Activated T-cell treated with anti-CD3 and anti-CD28 coated beads, Interleukin-2, amount 50 U/mL, for 72 hours (primary cell): ENCODE data around the gene NAMPT. TPM values are rescaled to one million over a fixed set of nuclear protein-coding genes. Genes with fewer than 3 reads are reported as not detected.
A peak's percentile ranks its signal among the peaks of the same experiment; 100 is the strongest.
"Not testable (repeated sequence)": the region's sequence is repeated elsewhere in the genome, so short reads cannot be mapped to it uniquely, and the experiment has no call there.

Experiments used
- ATAC-seq, 2 donors: fragments of 150-1000 bp; cut with Tn5 transposase; replicated peaks in 1 of 2; 2 replicates each; pipeline ENCODE4 v1.10.0; 2021; ENCODE audit warnings: moderate library complexity in 2 of 2, mild to moderate bottlenecking in 1 of 2
- DNase-seq, 2 donors: peaks; one replicate each; pipeline ENCODE4 v3.0.0; 2021 to 2022; ENCODE audit warnings: mixed read lengths in 1 of 2
- H3K27ac Mint-ChIP-seq: one replicate; pipeline ENCODE4 v1.8.0; 2022; ENCODE audit warnings: mild to moderate bottlenecking, moderate library complexity, mixed read lengths
- H3K27me3 Mint-ChIP-seq: one replicate; pipeline ENCODE4 v1.8.0; 2022; ENCODE audit warnings: low read depth, mixed read lengths
- H3K36me3 Mint-ChIP-seq, 2 donors: one replicate each; pipeline ENCODE4 v1.8.0; 2022; ENCODE audit warnings: mixed read lengths in 2 of 2, mild to moderate bottlenecking in 1 of 2; ENCODE audit not compliant: insufficient read depth in 2 of 2
- H3K4me1 Mint-ChIP-seq: one replicate; pipeline ENCODE4 v1.8.0; 2022; ENCODE audit warnings: low read depth, mixed read lengths
- H3K4me3 Mint-ChIP-seq, 2 donors: one replicate each; pipeline ENCODE4 v1.8.0; 2022; ENCODE audit warnings: mild to moderate bottlenecking in 2 of 2, mixed read lengths in 2 of 2, moderate library complexity in 2 of 2
- H3K9me3 Mint-ChIP-seq, 2 donors: one replicate each; pipeline ENCODE4 v1.8.0; 2022; ENCODE audit warnings: mixed read lengths in 2 of 2
- total RNA-seq, 2 donors: library from RNA; stranded (reverse); gene quantifications; one replicate each; pipeline ENCODE4 v1.2.3, GENCODE V29; 2022

The NAMPT gene
- total RNA-seq, 2 donors from 2014 or later: 819 to 1,006 TPM

DNA sequence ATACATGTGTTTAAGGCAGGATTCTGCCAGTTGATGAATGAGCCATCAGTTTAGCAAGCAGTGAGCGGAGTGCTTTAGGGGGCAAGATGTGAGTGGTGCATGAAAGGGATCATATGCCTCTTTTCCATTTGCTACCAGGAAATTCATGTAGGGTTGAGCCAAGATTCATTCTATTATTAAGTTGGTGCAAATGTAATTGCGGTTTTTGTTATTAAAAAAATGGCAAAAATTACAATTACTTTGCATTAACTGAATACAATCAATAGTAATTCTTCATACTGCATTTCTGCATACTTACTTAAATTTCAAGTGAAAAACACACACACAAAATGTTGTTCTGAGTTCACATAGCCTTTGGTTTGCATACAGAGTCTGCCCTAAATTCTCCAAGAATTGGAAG, 30.1 kb upstream of the NAMPT start:
- ATAC-seq (no peak), DNase-seq (no peak)
- Mint-ChIP-seq H3K27ac (no peak overlapping the region), H3K36me3 (no peaks in the 10 kb centered on the region), H3K4me1 (peaks cover 25% of the 10 kb centered on the region), H3K27me3 (peaks cover 51% of the 10 kb centered on the region), H3K4me3 (no peak overlapping the region), H3K9me3 (peaks cover 0 to 6% of the 10 kb centered on the region in 2 donors)

DNA sequence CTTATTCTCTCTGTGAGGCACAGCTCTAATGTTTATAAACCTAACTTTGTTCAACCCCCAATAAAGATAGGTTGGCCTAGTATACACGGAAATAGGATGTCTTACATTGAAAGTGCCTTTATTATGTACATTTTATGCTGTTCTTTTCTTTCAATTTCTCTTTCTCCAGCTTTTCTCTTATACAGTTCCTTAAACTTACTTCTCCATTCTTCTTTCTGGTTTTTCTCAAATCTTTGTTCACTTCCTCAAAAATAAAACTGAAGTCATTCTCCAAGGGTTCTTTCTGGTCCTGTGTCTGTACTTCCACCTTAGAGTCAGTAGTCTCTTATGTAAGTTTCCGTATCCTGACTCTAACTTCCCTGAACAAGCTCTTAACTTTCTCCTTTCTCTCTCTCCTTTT, 29.2 kb upstream of the NAMPT start:
- no peak for DNase-seq
- H3K9me3 Mint-ChIP-seq: peaks cover 0 to 6% of the 10 kb centered on the region in 2 donors
- peaks cover 45% of the 10 kb centered on the region for H3K27me3 Mint-ChIP-seq
- no peak for ATAC-seq
- H3K4me1 Mint-ChIP-seq: peaks cover 33% of the 10 kb centered on the region
- H3K27ac Mint-ChIP-seq: peak overlapping the region; percentile 48
- no peaks in the 10 kb centered on the region for H3K36me3 Mint-ChIP-seq
- peak overlapping the region in 1 of 2 donors; percentile 3 for H3K4me3 Mint-ChIP-seq

DNA sequence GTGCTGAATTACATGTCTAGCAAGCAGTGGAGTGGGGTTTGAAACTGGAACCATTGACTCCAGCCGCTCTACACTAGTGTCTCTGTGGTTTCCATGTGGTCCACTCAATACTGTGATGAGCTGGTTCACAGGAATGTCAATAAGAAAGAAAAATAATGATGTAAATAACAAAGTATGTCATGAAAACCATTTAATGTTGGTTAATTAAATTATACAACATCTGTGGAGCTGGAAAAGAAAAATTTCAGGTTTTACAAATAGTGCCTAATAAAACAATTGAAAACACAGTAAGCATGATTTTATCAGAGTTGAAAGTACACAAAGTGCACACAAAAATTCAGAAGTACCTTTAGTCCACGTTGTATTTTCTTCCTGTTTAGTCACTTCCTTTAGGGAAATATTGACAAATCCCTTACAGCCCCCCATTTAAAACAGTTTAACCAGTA, 28.7 kb upstream of the NAMPT start:
- no peak overlapping the region for H3K4me3 Mint-ChIP-seq

GRCh38 chr7:106312906-106313305, 28.1 kb upstream of the NAMPT start:
- Mint-ChIP-seq H3K27me3 (peaks cover 34% of the 10 kb centered on the region), H3K9me3 (peaks cover 0 to 6% of the 10 kb centered on the region in 2 donors), H3K27ac (no peak overlapping the region), H3K36me3 (no peaks in the 10 kb centered on the region), H3K4me1 (peaks cover 37% of the 10 kb centered on the region), H3K4me3 (no peak overlapping the region)
- DNase-seq (no peak), ATAC-seq (no peak)

More for the DNA sequence above, 28.7 kb upstream of the NAMPT start:
- Mint-ChIP-seq H3K4me1 (peaks cover 37% of the 10 kb centered on the region), H3K27ac (no peak overlapping the region), H3K27me3 (peaks cover 40% of the 10 kb centered on the region), H3K9me3 (peaks cover 0 to 6% of the 10 kb centered on the region in 2 donors), H3K36me3 (no peaks in the 10 kb centered on the region)
- no peak for ATAC-seq
- no peak for DNase-seq

DNA sequence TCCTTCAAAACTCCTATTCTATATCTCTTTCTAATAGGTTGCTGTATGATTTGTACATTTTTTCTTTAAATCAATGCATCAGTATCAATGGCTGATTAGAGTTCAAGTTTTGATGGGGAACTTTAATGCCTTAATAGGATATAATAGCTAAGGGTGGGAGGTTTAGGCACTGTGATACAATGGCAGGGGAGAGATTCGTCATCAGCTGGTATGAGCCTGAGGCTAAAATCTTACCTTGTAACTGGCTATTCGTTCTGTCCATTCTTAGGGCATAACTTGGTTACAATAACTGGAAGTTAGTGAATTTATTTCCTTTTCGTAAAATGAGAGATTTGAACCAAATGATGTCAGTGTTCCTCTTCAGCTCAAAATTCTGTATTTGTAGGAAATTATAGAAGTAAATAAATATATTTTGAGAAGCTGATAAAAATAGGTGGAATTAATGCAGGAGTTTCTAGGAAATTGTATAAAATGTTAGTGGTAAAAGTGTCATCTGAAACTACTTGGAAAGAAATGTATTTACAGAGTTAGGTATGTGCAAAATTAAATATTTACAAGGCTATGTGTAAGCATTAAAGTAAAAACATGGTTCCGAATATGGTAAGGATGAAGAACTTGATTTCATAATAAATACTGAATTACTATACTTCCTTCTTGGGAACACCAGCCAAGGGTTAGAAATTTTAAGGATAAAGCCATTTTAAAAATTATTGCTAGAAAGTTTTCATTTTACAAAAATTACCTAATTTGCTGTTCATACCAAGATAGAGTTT, 27.5 kb upstream of the NAMPT start:
- no peak overlapping the region for H3K27ac Mint-ChIP-seq
- H3K9me3 Mint-ChIP-seq: peaks cover 0 to 6% of the 10 kb centered on the region in 2 donors

DNA sequence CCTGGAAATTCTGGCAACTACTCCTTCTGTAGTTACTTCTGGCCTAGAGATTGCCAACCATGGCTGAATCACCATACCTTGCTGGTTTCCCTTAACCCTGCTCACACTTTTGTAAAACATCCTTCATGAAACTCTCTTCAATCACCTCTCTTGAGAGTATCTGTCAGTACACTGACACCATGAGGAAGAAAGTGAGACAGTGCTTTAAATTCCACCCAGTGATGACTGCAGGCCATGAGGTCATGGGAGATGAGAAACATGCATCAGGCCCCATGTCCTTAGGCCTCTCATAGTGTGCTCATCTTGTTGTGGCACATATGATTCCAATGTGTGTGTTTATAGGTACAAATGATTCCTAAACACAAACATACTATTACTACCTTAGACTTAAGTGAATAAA, 24.6 kb upstream of the NAMPT start:
- peaks cover 0 to 6% of the 10 kb centered on the region in 2 donors for H3K9me3 Mint-ChIP-seq
- H3K27me3 Mint-ChIP-seq: peaks cover 22% of the 10 kb centered on the region
- DNase-seq (peak; percentile 7 to 31), ATAC-seq (peak; percentile 92 to 98)
- H3K27ac Mint-ChIP-seq: peak overlapping the region; percentile 89
- peaks cover 0 to 5% of the 10 kb centered on the region in 2 donors for H3K36me3 Mint-ChIP-seq
- no peak overlapping the region for H3K4me3 Mint-ChIP-seq
- peaks cover 28% of the 10 kb centered on the region for H3K4me1 Mint-ChIP-seq

More for the DNA sequence above, 27.5 kb upstream of the NAMPT start:
- ATAC-seq (no peak), DNase-seq (no peak)
- Mint-ChIP-seq H3K4me3 (no peak overlapping the region), H3K4me1 (peaks cover 37% of the 10 kb centered on the region), H3K27me3 (peaks cover 28% of the 10 kb centered on the region), H3K36me3 (peaks cover 0 to under 1% of the 10 kb centered on the region in 2 donors)

DNA sequence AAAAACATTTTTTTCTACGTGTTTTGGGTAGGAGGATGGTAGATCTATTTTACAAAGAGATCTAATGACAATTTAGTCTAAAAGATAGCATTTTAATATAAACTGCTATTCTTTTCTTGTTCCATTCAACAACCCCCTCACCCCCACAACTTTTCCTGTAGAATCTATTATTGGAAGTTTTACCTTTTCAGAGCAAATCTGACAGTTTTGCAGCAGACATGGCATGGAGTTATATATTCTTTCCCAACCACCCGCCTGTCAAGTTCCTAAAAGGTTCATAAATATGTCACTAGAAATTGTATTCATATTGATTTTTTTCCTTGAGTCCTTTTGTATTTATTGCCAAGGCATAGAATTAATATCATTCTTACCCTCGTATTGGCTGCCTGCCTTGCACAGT, 21.5 kb upstream of the NAMPT start:
- Mint-ChIP-seq H3K4me1 (peaks cover 12% of the 10 kb centered on the region), H3K36me3 (peaks cover 12 to 21% of the 10 kb centered on the region in 2 donors), H3K27me3 (peaks cover 38% of the 10 kb centered on the region), H3K27ac (no peak overlapping the region), H3K4me3 (no peak overlapping the region), H3K9me3 (peaks cover 11% of the 10 kb centered on the region in 2 donors)
- DNase-seq (no peak), ATAC-seq (no peak)

DNA sequence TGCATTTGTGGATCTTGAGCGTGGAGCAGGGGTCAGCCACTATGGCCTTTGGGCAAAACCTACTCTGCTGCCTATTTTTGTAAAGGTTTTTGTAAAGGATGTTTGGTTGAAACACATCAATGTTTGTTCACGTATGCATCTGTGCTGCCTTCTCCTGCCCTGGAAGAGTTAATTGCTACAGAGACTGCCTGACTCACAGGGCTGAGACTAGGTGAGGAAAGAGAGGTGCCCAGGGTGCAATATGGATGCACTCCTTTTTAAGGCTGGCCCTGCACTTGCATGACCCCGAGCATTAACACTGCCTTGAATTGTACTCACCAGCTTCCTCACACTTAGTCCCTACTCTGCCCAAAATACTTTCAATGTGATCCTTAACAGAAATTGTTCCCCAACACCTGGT, 20.9 kb upstream of the NAMPT start:
- Mint-ChIP-seq H3K27me3 (peaks cover 39% of the 10 kb centered on the region), H3K36me3 (peaks cover 17 to 26% of the 10 kb centered on the region in 2 donors), H3K4me3 (no peak overlapping the region), H3K9me3 (peaks cover 11 to 15% of the 10 kb centered on the region in 2 donors), H3K27ac (no peak overlapping the region), H3K4me1 (peaks cover 12% of the 10 kb centered on the region)
- DNase-seq (no peak), ATAC-seq (no peak)

DNA sequence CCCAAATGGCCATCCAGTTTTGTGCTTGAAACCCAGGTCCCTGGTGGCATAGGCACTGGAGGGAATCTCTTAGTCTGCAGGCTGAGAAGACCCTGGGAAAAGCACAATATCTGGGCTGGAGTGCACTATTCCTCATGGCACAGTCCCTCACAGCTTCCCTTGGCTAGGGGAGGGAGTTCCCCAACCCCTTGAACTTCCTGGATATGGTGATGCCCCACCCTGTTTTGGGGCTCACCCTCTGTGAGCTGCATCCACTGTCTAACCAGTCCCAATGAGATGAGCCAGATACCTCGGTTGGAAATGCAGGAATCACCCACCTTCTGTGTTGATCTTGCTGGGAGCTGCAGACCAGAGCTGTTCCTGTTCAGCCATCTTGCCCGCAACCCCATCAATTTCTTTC, 19.8 kb upstream of the NAMPT start:
- ATAC-seq (no peak), DNase-seq (no peak)
- no peak overlapping the region for H3K27ac Mint-ChIP-seq
- H3K36me3 Mint-ChIP-seq: peaks cover 17 to 26% of the 10 kb centered on the region in 2 donors
- H3K27me3 Mint-ChIP-seq: peaks cover 47% of the 10 kb centered on the region
- no peak overlapping the region for H3K4me3 Mint-ChIP-seq
- peaks cover 10% of the 10 kb centered on the region for H3K4me1 Mint-ChIP-seq
- H3K9me3 Mint-ChIP-seq: peaks cover 12 to 15% of the 10 kb centered on the region in 2 donors

GRCh38 chr7:106298631-106299030, 13.8 kb upstream of the NAMPT start:
- peaks cover 21 to 23% of the 10 kb centered on the region in 2 donors for H3K36me3 Mint-ChIP-seq
- not testable (repeated sequence) for ATAC-seq, H3K4me1 Mint-ChIP-seq, DNase-seq, H3K4me3 Mint-ChIP-seq, H3K27ac Mint-ChIP-seq
- H3K27me3 Mint-ChIP-seq: peaks cover 38% of the 10 kb centered on the region
- peaks cover 16 to 23% of the 10 kb centered on the region in 2 donors for H3K9me3 Mint-ChIP-seq

- H3K9me3 Mint-ChIP-seq: peaks cover 16 to 21% of the 10 kb centered on the region in 2 donors
- H3K4me1 Mint-ChIP-seq, ATAC-seq, H3K27ac Mint-ChIP-seq, DNase-seq, H3K4me3 Mint-ChIP-seq: not testable (repeated sequence)
- peaks cover 17 to 22% of the 10 kb centered on the region in 2 donors for H3K36me3 Mint-ChIP-seq
- H3K27me3 Mint-ChIP-seq: peaks cover 33% of the 10 kb centered on the region
Measured at GRCh38 chr7:106298155-106298554, 13.4 kb upstream of the NAMPT start.

DNA sequence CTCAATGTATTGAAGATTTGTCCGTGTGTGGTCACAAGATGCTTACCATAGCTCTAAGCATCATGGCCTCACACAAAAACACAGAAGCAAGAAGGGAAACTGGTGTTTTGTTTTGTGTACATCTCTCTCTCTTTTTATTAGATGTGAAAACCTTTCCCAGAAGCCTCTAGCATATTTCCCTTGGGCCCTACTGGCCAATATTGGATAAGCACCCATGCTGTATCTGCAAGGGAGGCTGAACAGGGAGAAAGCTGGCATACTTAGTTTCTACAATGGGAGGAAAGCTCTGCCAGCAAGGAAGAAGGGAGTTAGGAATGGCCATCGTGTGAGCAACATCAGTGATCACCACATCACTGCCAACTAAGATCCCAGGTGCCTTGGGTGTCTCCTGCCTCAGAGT, 9.6 kb upstream of the NAMPT start:
- H3K27me3 Mint-ChIP-seq: peaks cover 21% of the 10 kb centered on the region
- no peak overlapping the region for H3K4me3 Mint-ChIP-seq
- ATAC-seq (no peak), DNase-seq (no peak)
- no peaks in the 10 kb centered on the region for H3K4me1 Mint-ChIP-seq
- peaks cover 2 to 5% of the 10 kb centered on the region in 2 donors for H3K36me3 Mint-ChIP-seq
- H3K27ac Mint-ChIP-seq: no peak overlapping the region
- peaks cover 5 to 7% of the 10 kb centered on the region in 2 donors for H3K9me3 Mint-ChIP-seq

DNA sequence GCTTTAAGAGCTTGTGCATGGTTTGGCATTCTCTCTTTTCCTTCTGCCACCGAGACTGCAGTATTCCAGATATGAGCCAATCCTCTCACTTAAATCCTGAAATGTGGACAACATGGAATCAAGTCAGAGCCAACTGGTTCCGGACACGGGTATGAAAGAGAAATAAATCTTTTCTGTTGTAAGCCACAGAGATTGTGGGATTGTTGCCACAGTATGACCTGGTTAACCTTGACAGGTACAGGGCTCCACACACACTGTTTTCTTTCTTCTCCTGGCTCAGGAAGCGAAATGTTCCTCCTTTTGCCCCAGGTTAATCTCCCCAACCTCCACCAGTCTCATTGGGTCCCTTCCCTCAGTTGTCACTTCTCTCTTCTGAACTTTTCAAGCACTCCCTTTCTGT, 6.5 kb upstream of the NAMPT start:
- no peak for ATAC-seq
- H3K27ac Mint-ChIP-seq: no peak overlapping the region
- H3K4me1 Mint-ChIP-seq: peaks cover 20% of the 10 kb centered on the region
- no peak for DNase-seq
- peaks cover 13% of the 10 kb centered on the region for H3K27me3 Mint-ChIP-seq
- H3K9me3 Mint-ChIP-seq: peaks cover 3 to 6% of the 10 kb centered on the region in 2 donors
- H3K4me3 Mint-ChIP-seq: no peak overlapping the region
- H3K36me3 Mint-ChIP-seq: peaks cover 2 to 3% of the 10 kb centered on the region in 2 donors
